ENCODE measurements around the gene RFT1.

Gene RFT1

DNA sequence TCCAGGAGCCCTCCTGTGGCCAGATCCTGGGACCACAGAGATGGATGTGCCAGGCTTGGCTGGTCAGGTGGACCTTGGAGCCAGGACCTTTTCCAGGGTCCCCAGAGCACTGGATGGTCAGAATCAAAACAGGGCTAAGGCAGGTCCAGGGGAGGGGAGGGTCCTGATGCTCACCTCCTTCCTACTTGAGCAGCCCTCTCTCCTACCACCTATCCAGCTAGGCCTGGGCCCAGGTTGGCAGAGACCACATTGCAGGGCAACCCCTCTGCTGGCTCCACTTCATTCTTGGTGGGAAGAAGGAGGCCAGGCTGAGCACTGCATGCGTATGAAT is 55.9 kb downstream of the RFT1 start:
- peaks cover 5% of the 10 kb centered on the region; the same call in 1 of the 2 replicates for H3K4me1 ChIP-seq (ENCODE audit: low read length)
- no peak overlapping the region for H3K4me2 ChIP-seq (ENCODE audit: low read depth, low read length)
- no peaks in the 10 kb centered on the region for H3K27me3 ChIP-seq (replicated peaks; ENCODE audit: insufficient read depth, low read length)
- H3K9me3 ChIP-seq (replicated peaks; ENCODE audit: insufficient read depth, low read length), result no peaks in the 10 kb centered on the region
- no peak overlapping the region for H3K27ac ChIP-seq (ENCODE audit: low read length)
- no peak overlapping the region for H3K4me3 ChIP-seq (ENCODE audit: low read length)
- no peaks in the 10 kb centered on the region for H4K20me1 ChIP-seq (ENCODE audit: insufficient read depth, low read length)
- no peak overlapping the region for H3K9ac ChIP-seq (ENCODE audit: low read length)
- H3F3A ChIP-seq (ENCODE audit: insufficient read depth, low read length), result no peaks in the 10 kb centered on the region
- no peaks in the 10 kb centered on the region for H3K36me3 ChIP-seq (replicated peaks; ENCODE audit: insufficient read depth, low read length)
- TF ChIP-seq, protein P1, sequence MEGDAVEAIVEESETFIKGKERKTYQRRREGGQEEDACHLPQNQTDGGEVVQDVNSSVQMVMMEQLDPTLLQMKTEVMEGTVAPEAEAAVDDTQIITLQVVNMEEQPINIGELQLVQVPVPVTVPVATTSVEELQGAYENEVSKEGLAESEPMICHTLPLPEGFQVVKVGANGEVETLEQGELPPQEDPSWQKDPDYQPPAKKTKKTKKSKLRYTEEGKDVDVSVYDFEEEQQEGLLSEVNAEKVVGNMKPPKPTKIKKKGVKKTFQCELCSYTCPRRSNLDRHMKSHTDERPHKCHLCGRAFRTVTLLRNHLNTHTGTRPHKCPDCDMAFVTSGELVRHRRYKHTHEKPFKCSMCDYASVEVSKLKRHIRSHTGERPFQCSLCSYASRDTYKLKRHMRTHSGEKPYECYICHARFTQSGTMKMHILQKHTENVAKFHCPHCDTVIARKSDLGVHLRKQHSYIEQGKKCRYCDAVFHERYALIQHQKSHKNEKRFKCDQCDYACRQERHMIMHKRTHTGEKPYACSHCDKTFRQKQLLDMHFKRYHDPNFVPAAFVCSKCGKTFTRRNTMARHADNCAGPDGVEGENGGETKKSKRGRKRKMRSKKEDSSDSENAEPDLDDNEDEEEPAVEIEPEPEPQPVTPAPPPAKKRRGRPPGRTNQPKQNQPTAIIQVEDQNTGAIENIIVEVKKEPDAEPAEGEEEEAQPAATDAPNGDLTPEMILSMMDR (IDR thresholded peaks at IDR 0.05; ENCODE audit: low read length), result no peak
- TF ChIP-seq EZH2phosphoT487 (IDR thresholded peaks at IDR 0.05; ENCODE audit: low read length) (no peak), EZH2 (optimal IDR thresholded peaks at IDR 0.05; ENCODE audit: low read depth, low read length) (no peak)
- DNase-seq, result no peak
- H3K79me2 ChIP-seq (ENCODE audit: low read length), result no peaks in the 10 kb centered on the region
- no peak overlapping the region for H2AFZ ChIP-seq (ENCODE audit: low read length)
- no peaks in the 10 kb centered on the region for H3K9me2 ChIP-seq (replicated peaks; ENCODE audit: insufficient read depth, low read length)

DNA sequence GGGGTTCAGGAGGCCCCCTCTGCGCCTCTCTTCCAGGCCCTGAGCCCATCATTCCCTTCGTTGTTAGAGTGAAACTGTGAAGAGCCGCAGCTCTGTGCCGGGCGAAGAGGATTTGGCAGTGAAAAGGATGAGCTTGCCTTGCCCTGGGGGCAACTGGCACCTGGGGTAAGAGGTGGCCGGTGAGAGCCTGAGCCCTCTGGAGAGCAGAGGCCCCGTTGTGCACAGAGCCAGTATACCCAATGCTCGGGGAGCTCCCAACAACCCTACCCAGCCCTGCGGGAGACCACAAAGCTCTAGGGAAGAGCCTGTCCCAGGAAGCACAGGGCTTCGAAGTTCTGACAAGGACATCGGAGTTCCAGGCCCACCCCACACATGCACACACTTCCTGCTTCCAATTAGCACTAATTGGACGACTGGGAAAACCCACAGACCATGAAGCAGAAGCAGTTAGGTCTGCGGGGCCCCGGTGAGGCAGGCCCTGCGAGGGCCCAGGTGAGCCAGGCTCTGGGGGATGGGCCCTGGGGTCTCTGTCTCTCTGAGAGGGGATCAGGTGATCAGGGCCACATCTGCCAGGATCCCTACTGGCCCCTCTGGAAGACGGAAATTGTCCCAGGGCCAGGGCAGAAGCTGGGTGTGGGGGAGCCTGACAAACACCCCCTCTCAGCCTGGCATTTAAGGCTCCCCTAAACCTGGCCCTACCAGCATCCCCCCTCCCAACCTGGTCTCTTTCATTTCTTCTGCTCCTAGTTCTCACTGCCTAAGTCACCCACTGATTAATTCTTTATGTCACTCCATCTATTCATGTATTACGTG is 56.5 kb downstream of the RFT1 start:
- no peaks in the 10 kb centered on the region for H4K20me1 ChIP-seq (ENCODE audit: insufficient read depth, low read length)
- no peaks in the 10 kb centered on the region for H3F3A ChIP-seq (ENCODE audit: insufficient read depth, low read length)
- H2AFZ ChIP-seq (ENCODE audit: low read length), result peak overlapping the region; percentile 98
- H3K4me1 ChIP-seq (ENCODE audit: low read length), result peaks cover 5% of the 10 kb centered on the region; the same call in 1 of the 2 replicates
- peak overlapping the region; percentile 64; the same call in 1 of the 2 replicates for H3K9ac ChIP-seq (ENCODE audit: low read length)
- no peaks in the 10 kb centered on the region for H3K36me3 ChIP-seq (replicated peaks; ENCODE audit: insufficient read depth, low read length)
- H3K79me2 ChIP-seq (ENCODE audit: low read length), result no peaks in the 10 kb centered on the region
- H3K27me3 ChIP-seq (replicated peaks; ENCODE audit: insufficient read depth, low read length), result no peaks in the 10 kb centered on the region
- peak overlapping the region; percentile 81 for H3K4me3 ChIP-seq (ENCODE audit: low read length)
- peak overlapping the region; percentile 99 for H3K4me2 ChIP-seq (ENCODE audit: low read depth, low read length)
- H3K9me3 ChIP-seq (replicated peaks; ENCODE audit: insufficient read depth, low read length), result no peaks in the 10 kb centered on the region
- no peak for DNase-seq
- TF ChIP-seq, protein P1 (IDR thresholded peaks at IDR 0.05; ENCODE audit: low read length), result no peak
- TF ChIP-seq EZH2phosphoT487 (IDR thresholded peaks at IDR 0.05; ENCODE audit: low read length) (no peak), EZH2 (optimal IDR thresholded peaks at IDR 0.05; ENCODE audit: low read depth, low read length) (no peak)
- H3K9me2 ChIP-seq (replicated peaks; ENCODE audit: insufficient read depth, low read length), result no peaks in the 10 kb centered on the region
- no peak overlapping the region for H3K27ac ChIP-seq (ENCODE audit: low read length)

DNA sequence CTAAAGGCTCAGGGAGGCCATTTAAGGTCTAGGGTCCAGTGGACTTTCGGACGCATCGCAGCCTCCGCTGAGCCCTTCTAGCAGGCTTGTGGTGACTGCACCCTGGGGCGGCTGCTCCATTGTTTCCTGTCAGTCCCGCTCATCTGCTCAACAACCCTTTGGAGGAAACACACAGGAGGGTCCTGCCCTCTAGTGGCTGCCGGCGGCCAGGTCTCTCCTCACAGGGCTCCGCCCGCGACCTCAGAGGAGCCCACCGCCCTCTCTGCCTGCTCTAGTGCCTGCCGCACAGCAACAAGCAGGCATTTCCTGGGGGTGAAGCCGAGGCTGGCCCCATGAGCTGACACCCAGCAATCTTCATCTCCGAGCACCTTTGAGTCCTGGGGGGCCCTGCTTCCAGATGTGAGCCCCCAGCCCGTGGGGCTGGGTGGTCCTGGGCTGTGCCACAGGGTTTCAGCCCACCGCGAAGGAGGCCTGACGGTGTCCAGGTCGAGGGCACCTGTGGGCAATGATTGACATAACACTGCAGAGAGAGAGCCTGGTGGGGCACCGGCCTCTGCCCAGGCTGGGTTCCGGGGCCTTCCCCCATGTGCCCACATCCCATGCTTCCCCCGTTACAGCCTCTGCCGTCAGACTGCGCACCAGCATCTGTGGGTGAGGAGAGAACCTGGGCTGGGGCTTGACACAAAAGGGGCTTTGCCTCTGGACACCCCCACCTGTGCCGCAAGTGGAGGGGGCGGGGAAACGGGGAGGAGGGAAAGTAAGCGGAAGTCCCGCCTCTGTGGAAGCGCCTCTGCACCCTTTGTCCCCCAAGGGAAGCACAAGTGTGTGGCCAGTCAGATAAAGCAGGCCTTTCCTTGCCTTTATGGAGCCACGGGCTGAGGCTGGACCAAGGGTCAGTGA is 57.3 kb downstream of the RFT1 start:
- Histone ChIP-seq H3K27ac (ENCODE audit: low read length) (peak overlapping the region; percentile 18; the same call in 1 of the 2 replicates), H3K4me2 (ENCODE audit: low read depth, low read length) (peak overlapping the region; percentile 99), H2AFZ (ENCODE audit: low read length) (peak overlapping the region; percentile 98), H3K79me2 (ENCODE audit: low read length) (no peaks in the 10 kb centered on the region), H3K36me3 (replicated peaks; ENCODE audit: insufficient read depth, low read length) (no peaks in the 10 kb centered on the region), H3K9ac (ENCODE audit: low read length) (peak overlapping the region; percentile 64), H3K9me3 (replicated peaks; ENCODE audit: insufficient read depth, low read length) (no peaks in the 10 kb centered on the region), H4K20me1 (ENCODE audit: insufficient read depth, low read length) (no peaks in the 10 kb centered on the region), H3K27me3 (replicated peaks; ENCODE audit: insufficient read depth, low read length) (no peaks in the 10 kb centered on the region), H3K4me3 (ENCODE audit: low read length) (peak overlapping the region; percentile 81), H3K4me1 (ENCODE audit: low read length) (peaks cover 5% of the 10 kb centered on the region; the same call in 1 of the 2 replicates), H3K9me2 (replicated peaks; ENCODE audit: insufficient read depth, low read length) (no peaks in the 10 kb centered on the region), H3F3A (ENCODE audit: insufficient read depth, low read length) (no peaks in the 10 kb centered on the region)
- TF ChIP-seq EZH2 (optimal IDR thresholded peaks at IDR 0.05; ENCODE audit: low read depth, low read length) (no peak), EZH2phosphoT487 (IDR thresholded peaks at IDR 0.05; ENCODE audit: low read length) (no peak)
- TF ChIP-seq, protein P1 (IDR thresholded peaks at IDR 0.05; ENCODE audit: low read length), result peak; percentile 94
- DNase-seq, result peak; percentile 80
